ENCODE results near the gene BEST2. TPM values are rescaled to one million over a fixed set of nuclear protein-coding genes. Genes with fewer than 3 reads are reported as not detected.

Gene BEST2
- total RNA-seq, 4 donors from 2014 or later = not detected

- no peaks in the 10 kb centered on the region for H3K9me3 ChIP-seq
- H3K4me1 ChIP-seq = peaks cover 0 to 75% (median 47%) of the 10 kb centered on the region in 3 donors
- TF ChIP-seq POLR2A (IDR thresholded peaks at IDR 0.05) (no peak), EP300 (IDR thresholded peaks at IDR 0.05) (no peak), POLR2AphosphoS5 (IDR thresholded peaks at IDR 0.05) (no peak), CTCF (IDR thresholded peaks at IDR 0.05) (no peak)
- ATAC-seq = no peak
- H3K27ac ChIP-seq = peak overlapping the region; percentile 89 to 100 (median 98)
- WGBS, 2 donors (ENCODE audit: low coverage in 1 of 2) = 15 to 18% methylated on average over 4 of the region's 4 CpGs
- peak overlapping the region in 1 of 2 donors; percentile 97 for H3K4me3 ChIP-seq
- H3K36me3 ChIP-seq = no peaks in the 10 kb centered on the region
- H3K27me3 ChIP-seq = no peaks in the 10 kb centered on the region
Measured at GRCh38 chr19:12788042-12788681, 36.6 kb downstream of the BEST2 start.

GRCh38 chr19:12788682-12789097 lies 37.1 kb downstream of the BEST2 start:
- ATAC-seq = no peak
- Histone ChIP-seq H3K4me1 (peaks cover 0 to 71% (median 42%) of the 10 kb centered on the region in 3 donors), H3K9me3 (no peaks in the 10 kb centered on the region), H3K27ac (peak overlapping the region; percentile 89 to 100 (median 98)), H3K4me3 (peak overlapping the region; percentile 60 to 97), H3K27me3 (no peaks in the 10 kb centered on the region), H3K36me3 (no peaks in the 10 kb centered on the region)
- no CpG with 5 or more reads among the region's 12 CpGs for WGBS, 2 donors (ENCODE audit: low coverage in 1 of 2)
- TF ChIP-seq EP300 (IDR thresholded peaks at IDR 0.05) (no peak), CTCF (IDR thresholded peaks at IDR 0.05) (no peak), POLR2A (IDR thresholded peaks at IDR 0.05) (no peak), POLR2AphosphoS5 (IDR thresholded peaks at IDR 0.05) (no peak)

GRCh38 chr19:12789098-12789903 lies 37.7 kb downstream of the BEST2 start:
- Histone ChIP-seq H3K4me3 (peak overlapping the region; percentile 60 to 97), H3K36me3 (no peaks in the 10 kb centered on the region), H3K27me3 (no peaks in the 10 kb centered on the region), H3K4me1 (peaks cover 0 to 71% (median 38%) of the 10 kb centered on the region in 3 donors), H3K27ac (peak overlapping the region; percentile 89 to 100 (median 98)), H3K9me3 (no peaks in the 10 kb centered on the region)
- WGBS, 2 donors (ENCODE audit: low coverage in 1 of 2) = 0 to 5% methylated on average over 4 to 5 of the region's 46 CpGs
- no peak for ATAC-seq
- no peak for TF ChIP-seq POLR2A (IDR thresholded peaks at IDR 0.05)
- TF ChIP-seq CTCF (IDR thresholded peaks at IDR 0.05) = no peak
- TF ChIP-seq POLR2AphosphoS5 (IDR thresholded peaks at IDR 0.05) = no peak
- no peak for TF ChIP-seq EP300 (IDR thresholded peaks at IDR 0.05)

GRCh38 chr19:12789904-12790619 lies 38.5 kb downstream of the BEST2 start:
- Histone ChIP-seq H3K27me3 (no peaks in the 10 kb centered on the region), H3K9me3 (no peaks in the 10 kb centered on the region), H3K36me3 (no peaks in the 10 kb centered on the region), H3K4me3 (peak overlapping the region; percentile 60 to 97), H3K4me1 (peaks cover 0 to 71% (median 31%) of the 10 kb centered on the region in 3 donors), H3K27ac (peak overlapping the region; percentile 89 to 100 (median 98))
- no peak for TF ChIP-seq EP300 (IDR thresholded peaks at IDR 0.05)
- no peak for TF ChIP-seq CTCF (IDR thresholded peaks at IDR 0.05)
- TF ChIP-seq POLR2A (IDR thresholded peaks at IDR 0.05) = peak; percentile 92 to 95
- TF ChIP-seq POLR2AphosphoS5 (IDR thresholded peaks at IDR 0.05) = peak; percentile 99
- ATAC-seq = peak; percentile 71
- WGBS, 2 donors (ENCODE audit: low coverage in 1 of 2) = 2 to 3% methylated on average over 8 to 11 of the region's 56 CpGs
